Myocyte (in vitro differentiated cells): Measurements from ENCODE around the gene COA7. TPM values are rescaled to one million over a fixed set of nuclear protein-coding genes. Genes with fewer than 3 reads are reported as not detected.
"Not testable (repeated sequence)": the region's sequence is repeated elsewhere in the genome, so short reads cannot be mapped to it uniquely, and the experiment has no call there.

ENCODE experiments used
- DNase-seq: peaks from one replicate; pipeline ENCODE4 v3.0.0-alpha.2; 2012; ENCODE audit warnings: low read depth
- polyA plus RNA-seq: library from polyadenylated mRNA; unstranded; fragments of >200 nt; gene quantifications from one replicate; pipeline ENCODE4 v1.2.1, GENCODE V29; 2012; ENCODE audit warnings: missing spikeins
- total RNA-seq: library from RNA; depleted of rRNA; stranded (reverse); fragments of >200 nt; gene quantifications from 2 replicates; pipeline ENCODE4 v1.2.3, GENCODE V29; 2014

Gene COA7
- 8.4 and 15.8 TPM in 2 replicates for total RNA-seq
- 15.1 TPM for polyA plus RNA-seq

GRCh38 chr1:52697795-52698674 is at the start of gene COA7:
Gene COA7 (minus strand): TSS chr1:52698347. CDS start chr1:52698326, 21 bp downstream.
- peak; percentile 90 for DNase-seq

- DNase-seq = no peak
Observed at GRCh38 chr1:52747450-52747849, 49.3 kb upstream of the COA7 start.

GRCh38 chr1:52746189-52746588 is 48.0 kb upstream of the COA7 start:
- no peak for DNase-seq

- no peak for DNase-seq
Observed at GRCh38 chr1:52741259-52741658, 43.1 kb upstream of the COA7 start.

GRCh38 chr1:52739699-52740467 is 41.7 kb upstream of the COA7 start:
- DNase-seq = no peak

- DNase-seq = no peak
Observed at GRCh38 chr1:52738893-52739292, 40.7 kb upstream of the COA7 start.

- no peak for DNase-seq
Observed at GRCh38 chr1:52738148-52738547, 40.0 kb upstream of the COA7 start.

- not testable (repeated sequence) for DNase-seq
Observed at GRCh38 chr1:52735371-52735770, 37.2 kb upstream of the COA7 start.

GRCh38 chr1:52733368-52733767 is 35.2 kb upstream of the COA7 start:
- no peak for DNase-seq

GRCh38 chr1:52727956-52728656 is 30.0 kb upstream of the COA7 start:
- no peak for DNase-seq

GRCh38 chr1:52727114-52727586 is 29.0 kb upstream of the COA7 start:
- DNase-seq = peak; percentile 31

- DNase-seq = peak; percentile 90
Observed at GRCh38 chr1:52726265-52727113, 28.3 kb upstream of the COA7 start, which contains the start of gene ZYG11B. Gene ZYG11B (plus strand): TSS chr1:52726453. CDS start chr1:52726654, 201 bp downstream.

GRCh38 chr1:52725903-52726264 is 27.7 kb upstream of the COA7 start:
- DNase-seq = no peak

- no peak for DNase-seq
Observed at GRCh38 chr1:52723260-52723659, 25.1 kb upstream of the COA7 start.

GRCh38 chr1:52715296-52715695 is 17.1 kb upstream of the COA7 start:
- DNase-seq = not testable (repeated sequence)

GRCh38 chr1:52713590-52713989 is 15.4 kb upstream of the COA7 start:
- no peak for DNase-seq

- no peak for DNase-seq
Observed at GRCh38 chr1:52709016-52709415, 10.9 kb upstream of the COA7 start.

- DNase-seq = peak; percentile 49
Observed at GRCh38 chr1:52707927-52708655, 9.9 kb upstream of the COA7 start.
